NCI-H187 (cell line): Measurements from ENCODE around the gene CDKAL1.

Experiments
- DNase-seq, 2 experiments: peaks; one replicate each; lab custom pipeline; 2025; lab: John Stamatoyannopoulos, UW

The CDKAL1 gene

GRCh38 chr6:21141616-21142303 is 607.5 kb downstream of the CDKAL1 start:
- DNase-seq, result no peak

- no peak for DNase-seq
These were observed 608.5 kb downstream of the CDKAL1 start for GRCh38 chr6:21142741-21143140.

- DNase-seq, result no peak
These were observed 609.4 kb downstream of the CDKAL1 start for GRCh38 chr6:21143645-21144044.

- DNase-seq, result no peak
These were observed 610.7 kb downstream of the CDKAL1 start for GRCh38 chr6:21144928-21145327.

GRCh38 chr6:21147995-21148394 is 613.7 kb downstream of the CDKAL1 start:
- DNase-seq, result no peak

GRCh38 chr6:21149470-21149869 is 615.2 kb downstream of the CDKAL1 start:
- no peak for DNase-seq

GRCh38 chr6:21150667-21151066 is 616.4 kb downstream of the CDKAL1 start:
- DNase-seq, result no peak

- DNase-seq, result no peak
These were observed 616.9 kb downstream of the CDKAL1 start for GRCh38 chr6:21151119-21151518.

- DNase-seq, result no peak
These were observed 617.3 kb downstream of the CDKAL1 start for GRCh38 chr6:21151530-21151929.

GRCh38 chr6:21157186-21157929 is 623.1 kb downstream of the CDKAL1 start:
- no peak for DNase-seq

GRCh38 chr6:21158149-21158548 is 623.9 kb downstream of the CDKAL1 start:
- DNase-seq, result no peak

- no peak for DNase-seq
These were observed 624.6 kb downstream of the CDKAL1 start for GRCh38 chr6:21158873-21159272.

- no peak for DNase-seq
These were observed 625.2 kb downstream of the CDKAL1 start for GRCh38 chr6:21159465-21159864.

- no peak for DNase-seq
These were observed 627.5 kb downstream of the CDKAL1 start for GRCh38 chr6:21161707-21162106.

GRCh38 chr6:21163110-21163837 is 629.0 kb downstream of the CDKAL1 start:
- no peak for DNase-seq

GRCh38 chr6:21163838-21164180 is 629.6 kb downstream of the CDKAL1 start:
- no peak for DNase-seq

GRCh38 chr6:21164768-21165326 is 630.6 kb downstream of the CDKAL1 start:
- DNase-seq, result no peak

- DNase-seq, result no peak
These were observed 632.5 kb downstream of the CDKAL1 start for GRCh38 chr6:21166754-21167153.

GRCh38 chr6:21167790-21168189 is 633.5 kb downstream of the CDKAL1 start:
- DNase-seq, result no peak

GRCh38 chr6:21171801-21172200 is 637.5 kb downstream of the CDKAL1 start:
- no peak for DNase-seq

GRCh38 chr6:21173031-21173430 is 638.8 kb downstream of the CDKAL1 start:
- no peak for DNase-seq

- no peak for DNase-seq
These were observed 639.4 kb downstream of the CDKAL1 start for GRCh38 chr6:21173678-21174077.

GRCh38 chr6:21176197-21176596 is 641.9 kb downstream of the CDKAL1 start:
- no peak for DNase-seq
